GM06990 (cell line): ENCODE data around the gene SERINC5.

Source experiments
- DNase-seq: peaks from one replicate; pipeline ENCODE4 v3.0.0-alpha.2; 2011; ENCODE audit not compliant: insufficient read length; ENCODE audit errors: extremely low read depth
- H3K27me3 ChIP-seq: replicated peaks from 2 replicates; pipeline ENCODE4 v1.6.0; 2011; ENCODE audit warnings: low read length; ENCODE audit not compliant: control insufficient read depth, insufficient read depth
- H3K36me3 ChIP-seq: 2 replicates; pipeline ENCODE4 v1.5.1; 2011; ENCODE audit warnings: low read length; ENCODE audit not compliant: control insufficient read depth, insufficient read depth
- H3K4me3 ChIP-seq: replicated peaks from 2 replicates; pipeline ENCODE4 v1.5.1; 2011; ENCODE audit warnings: low read depth, mild to moderate bottlenecking, control low read depth, low read length
- CTCF ChIP-seq: IDR thresholded peaks from 2 replicates; pipeline ENCODE4 v1.5.1; 2011; ENCODE audit warnings: low read length, control low read depth, mild to moderate bottlenecking, inconsistent platforms; ENCODE audit not compliant: insufficient read depth, poor library complexity, severe bottlenecking

The SERINC5 gene

GRCh38 chr5:80246995-80247729 lies 8.7 kb downstream of the SERINC5 start:
- peak; percentile 4 for DNase-seq
- Histone ChIP-seq H3K27me3 (no peaks in the 10 kb centered on the region), H3K4me3 (no peak overlapping the region), H3K36me3 (no peaks in the 10 kb centered on the region)
- no peak for TF ChIP-seq CTCF

GRCh38 chr5:80246001-80246758 lies 9.7 kb downstream of the SERINC5 start:
- no peak for DNase-seq
- H3K27me3 ChIP-seq: no peaks in the 10 kb centered on the region
- no peak for TF ChIP-seq CTCF
- H3K36me3 ChIP-seq: no peaks in the 10 kb centered on the region
- no peak overlapping the region for H3K4me3 ChIP-seq

GRCh38 chr5:80243567-80243966 lies 12.3 kb downstream of the SERINC5 start:
- DNase-seq: no peak
- Histone ChIP-seq H3K4me3 (no peak overlapping the region), H3K27me3 (no peaks in the 10 kb centered on the region), H3K36me3 (no peaks in the 10 kb centered on the region)
- no peak for TF ChIP-seq CTCF

GRCh38 chr5:80242849-80243248 lies 13.0 kb downstream of the SERINC5 start:
- Histone ChIP-seq H3K27me3 (no peaks in the 10 kb centered on the region), H3K36me3 (no peaks in the 10 kb centered on the region), H3K4me3 (no peak overlapping the region)
- no peak for TF ChIP-seq CTCF
- no peak for DNase-seq

- Histone ChIP-seq H3K4me3 (no peak overlapping the region), H3K36me3 (no peaks in the 10 kb centered on the region), H3K27me3 (no peaks in the 10 kb centered on the region)
- TF ChIP-seq CTCF: no peak
- no peak for DNase-seq
Measured at GRCh38 chr5:80240368-80240986, 15.4 kb downstream of the SERINC5 start.
